K562 (cell line): ENCODE data around the gene PGBD1. TPM values are rescaled to one million over a fixed set of nuclear protein-coding genes. Genes with fewer than 3 reads are reported as not detected.

Source experiments
- CBFA2T2 ChIP-seq: fragments of 450-650 bp; conservative IDR thresholded peaks from 2 replicates; pipeline ENCODE4 v1.6.1; 2017; ENCODE audit warnings: mild to moderate bottlenecking
- CBFA2T3 ChIP-seq: fragments of 450-650 bp; IDR thresholded peaks from 2 replicates; pipeline ENCODE4 v1.6.1; 2017
- CBX8 ChIP-seq: fragments of 200-600 bp; sonication (generic); IDR thresholded peaks from 2 replicates; pipeline ENCODE4 v1.6.1; 2012; ENCODE audit warnings: borderline replicate concordance, mixed run types, low read depth, mild to moderate bottlenecking, moderate library complexity, mixed read lengths, low read length, control low read depth, inconsistent platforms; ENCODE audit not compliant: poor library complexity, severe bottlenecking; ENCODE audit errors: extremely low read depth
- CLOCK ChIP-seq: fragments of 250-450 bp; sonication (Bioruptor Pico); IDR thresholded peaks from 2 replicates; pipeline ENCODE4 v1.4.0; 2020; ENCODE audit warnings: mild to moderate bottlenecking, moderate library complexity, borderline replicate concordance
- HMG20B ChIP-seq: fragments of 250-450 bp; sonication (Bioruptor Pico); IDR thresholded peaks from 2 replicates; pipeline ENCODE4 v1.5.0; 2021; ENCODE audit warnings: mild to moderate bottlenecking
- ILK ChIP-seq: fragments of 450-650 bp; IDR thresholded peaks from 2 replicates; pipeline ENCODE4 v1.6.1; 2016; ENCODE audit warnings: missing genetic modification characterization, low read depth, mild to moderate bottlenecking, missing compliant biosample characterization, moderate library complexity, borderline replicate concordance
- JUNB ChIP-seq: fragments of 450-650 bp; formaldehyde crosslinking; conservative IDR thresholded peaks from 2 replicates; pipeline ENCODE4 v1.4.0; 2020; ENCODE audit warnings: mild to moderate bottlenecking
- PML ChIP-seq: IDR thresholded peaks from 2 replicates; pipeline ENCODE4 v1.6.1; 2012; ENCODE audit warnings: low read length, inconsistent platforms
- RBM15 ChIP-seq: fragments of 200-400 bp; formaldehyde crosslinking; IDR thresholded peaks from 2 replicates; pipeline ENCODE4 v1.6.1; 2018; ENCODE audit warnings: mild to moderate bottlenecking, low read length, moderate library complexity; ENCODE audit not compliant: insufficient read depth
- SMARCE1 ChIP-seq: fragments of 450-650 bp; IDR thresholded peaks from 2 replicates; pipeline ENCODE4 v1.7.1; 2016; ENCODE audit warnings: mild to moderate bottlenecking
- SRSF3 ChIP-seq: fragments of 200-400 bp; formaldehyde crosslinking; IDR thresholded peaks from 2 replicates; pipeline ENCODE4 v1.6.1; 2016; ENCODE audit warnings: mild to moderate bottlenecking, low read length, moderate library complexity; ENCODE audit not compliant: insufficient read depth
- STAT6 ChIP-seq: sonication (generic); formaldehyde crosslinking; IDR thresholded peaks from 2 replicates; pipeline ENCODE4 v1.8.1; 2023; ENCODE audit warnings: mild to moderate bottlenecking, missing genetic modification reagents
- THRB ChIP-seq: fragments of 450-650 bp; formaldehyde crosslinking; conservative IDR thresholded peaks from 2 replicates; pipeline ENCODE4 v1.4.0; 2022; ENCODE audit warnings: mild to moderate bottlenecking, missing genetic modification characterization
- TRIM24 ChIP-seq, 2 experiments: fragments of 450-650 bp; IDR thresholded peaks; 2 replicates each; pipeline ENCODE4 v1.6.1; 2016
- ZFP91 ChIP-seq: sonication (generic); formaldehyde crosslinking; IDR thresholded peaks from 2 replicates; pipeline ENCODE4 v1.8.0; 2022; ENCODE audit warnings: mild to moderate bottlenecking, missing genetic modification reagents
- ZNF184 ChIP-seq: sonication (generic); formaldehyde crosslinking; IDR thresholded peaks from 2 replicates; pipeline ENCODE4 v1.5.0; 2020; ENCODE audit warnings: missing genetic modification reagents
- ZNF76 ChIP-seq: fragments of 250-450 bp; sonication (Bioruptor Pico); IDR thresholded peaks from 2 replicates; pipeline ENCODE4 v1.4.0; 2020; ENCODE audit warnings: mild to moderate bottlenecking, moderate library complexity, borderline replicate concordance
- ZNF785 ChIP-seq: fragments of 250-450 bp; sonication (Bioruptor Pico); IDR thresholded peaks from 2 replicates; pipeline ENCODE4 v1.4.0; 2020; ENCODE audit warnings: mild to moderate bottlenecking
- polyA plus RNA-seq, 8 experiments: library from polyadenylated mRNA; depleted of rRNA in 4 of 8; stranded (reverse) in 5 of 8; unstranded in 3 of 8; fragments of >200 nt; fragmentation: Nextera tagmentation in 2 of 8; fragmentation: Illumina TruSeq in 1 of 8; extraction: Ambion mirVana in 2 of 8; extraction: Trizol in 1 of 8; gene quantifications; 2 replicates each; pipeline versions ENCODE4 v1.2.1 to v1.2.3, GENCODE V29; 2011 to 2014; ENCODE audit warnings: inconsistent platforms in 1 of 8, missing spikeins in 1 of 8
- total RNA-seq, 7 experiments: library from RNA; depleted of rRNA in 6 of 7; stranded (reverse); fragments of >200 nt in 6 of 7; fragmentation: Illumina TruSeq in 2 of 7; extraction: Trizol in 2 of 7; gene quantifications; 2 replicates each; pipeline versions ENCODE4 v1.2.1 to v1.2.3, GENCODE V29; 2011 to 2021; ENCODE audit warnings: low replicate concordance in 1 of 7

The PGBD1 gene
- total and polyA plus RNA-seq, 9 of the 15 experiments (the other 6 are each of a cell fraction or from before 2014, with no cell fraction given) = 3.3 to 9.0 (median 7.3) TPM

GRCh38 chr6:28266962-28267694 lies 14.2 kb upstream of the PGBD1 start, which contains the start of gene ZSCAN26 (continued):
- TF ChIP-seq STAT6 (CRISPR knock-in tag) = peak; percentile 97; the same call in 1 of the 2 replicates
- TF ChIP-seq HMG20B (CRISPR knock-in tag) = no peak
- TF ChIP-seq THRB (CRISPR knock-in tag) = peak; percentile 86; the same call in 1 of the 2 replicates
- no peak; the same call in 1 of the 2 replicates for TF ChIP-seq CBFA2T3
- no peak for TF ChIP-seq ILK
- TF ChIP-seq CBX8 = no peak
- TF ChIP-seq ZFP91 (CRISPR knock-in tag) = no peak
- peak; percentile 21; the same call in 1 of the 2 replicates for TF ChIP-seq SMARCE1
- TF ChIP-seq CLOCK (CRISPR knock-in tag) = 0 out of 2 replicates have a peak, but pooled peaks have one; percentile 22
- TF ChIP-seq ZNF785 = no peak
- no peak for TF ChIP-seq JUNB (CRISPR knock-in tag)
- TF ChIP-seq ZNF184 (CRISPR knock-in tag) = no peak
- peak; percentile 56; the same call in 1 of the 2 replicates for TF ChIP-seq PML
- peak; percentile 87; the same call in 1 of the 2 replicates for TF ChIP-seq ZNF76 (CRISPR knock-in tag)
- TF ChIP-seq TRIM24 (IDR thresholded peaks at IDR 0.05) = 0 out of 4 replicates have a peak, but pooled peaks of 1 of the 2 experiments have one; percentile 17
- TF ChIP-seq RBM15 = no peak
- TF ChIP-seq CBFA2T2 = no peak
- no peak for TF ChIP-seq SRSF3
